Measurements from ENCODE around the gene PCDHGC5.

DNA sequence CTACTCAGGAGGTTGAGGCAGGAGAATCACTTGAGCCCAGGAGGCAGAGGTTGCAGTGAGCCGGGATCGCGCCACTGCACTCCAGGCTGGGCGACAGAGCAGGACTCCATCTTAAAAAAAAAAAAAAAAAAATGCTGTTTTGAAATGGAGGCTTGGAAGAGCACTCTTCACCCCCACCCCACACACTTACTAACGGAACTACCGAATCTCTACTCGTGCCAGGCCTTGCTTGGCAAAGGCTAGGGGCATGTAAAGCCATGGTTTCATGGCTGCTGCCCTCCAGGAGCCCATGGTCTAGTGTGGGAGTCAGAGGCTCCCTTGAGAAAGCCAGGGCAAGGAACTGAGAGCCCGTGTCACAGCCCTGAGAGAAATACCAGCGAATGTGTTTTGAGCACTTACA, 21.3 kb downstream of the PCDHGC5 start:
- TF ChIP-seq, protein P1, sequence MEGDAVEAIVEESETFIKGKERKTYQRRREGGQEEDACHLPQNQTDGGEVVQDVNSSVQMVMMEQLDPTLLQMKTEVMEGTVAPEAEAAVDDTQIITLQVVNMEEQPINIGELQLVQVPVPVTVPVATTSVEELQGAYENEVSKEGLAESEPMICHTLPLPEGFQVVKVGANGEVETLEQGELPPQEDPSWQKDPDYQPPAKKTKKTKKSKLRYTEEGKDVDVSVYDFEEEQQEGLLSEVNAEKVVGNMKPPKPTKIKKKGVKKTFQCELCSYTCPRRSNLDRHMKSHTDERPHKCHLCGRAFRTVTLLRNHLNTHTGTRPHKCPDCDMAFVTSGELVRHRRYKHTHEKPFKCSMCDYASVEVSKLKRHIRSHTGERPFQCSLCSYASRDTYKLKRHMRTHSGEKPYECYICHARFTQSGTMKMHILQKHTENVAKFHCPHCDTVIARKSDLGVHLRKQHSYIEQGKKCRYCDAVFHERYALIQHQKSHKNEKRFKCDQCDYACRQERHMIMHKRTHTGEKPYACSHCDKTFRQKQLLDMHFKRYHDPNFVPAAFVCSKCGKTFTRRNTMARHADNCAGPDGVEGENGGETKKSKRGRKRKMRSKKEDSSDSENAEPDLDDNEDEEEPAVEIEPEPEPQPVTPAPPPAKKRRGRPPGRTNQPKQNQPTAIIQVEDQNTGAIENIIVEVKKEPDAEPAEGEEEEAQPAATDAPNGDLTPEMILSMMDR (conservative IDR thresholded peaks at IDR 0.05; ENCODE audit: low read depth, low read length) = no peak
- TF ChIP-seq EZH2 (IDR thresholded peaks at IDR 0.05; ENCODE audit: low read length, unreplicated experiment) = no peak
- TF ChIP-seq EZH2phosphoT487 (IDR thresholded peaks at IDR 0.05; ENCODE audit: borderline replicate concordance, low read length) = no peak
